HCT116 (cell line): ENCODE data around the gene ABLIM1. TPM values are rescaled to one million over a fixed set of nuclear protein-coding genes. Genes with fewer than 3 reads are reported as not detected.

ENCODE experiments used
- ATAC-seq: fragments of 200-7000 bp; cut with Tn5 transposase; 2 replicates; pipeline ENCODE4 v1.9.1; 2020; ENCODE audit warnings: mild to moderate bottlenecking, moderate library complexity
- BruUV-seq: library from RNA; stranded (reverse); fragments of 400-500 nt; replicated peaks from 2 replicates; lab custom pipeline; 2021; lab: Mats Ljungman, UMichigan
- CTCF ChIA-PET: fragments of 300-600 bp; sonication (Branson Sonifier 250); formaldehyde crosslinking; loops from one replicate; lab custom pipeline; 2021; ENCODE audit warnings: antibody characterized with exemption; lab: Charles Lee
- POLR2A ChIA-PET: fragments of 300-600, 350-600 bp; sonication (Branson Sonifier 250); formaldehyde crosslinking; loops from one replicate; lab custom pipeline; 2021; ENCODE audit warnings: antibody characterized with exemption; lab: Charles Lee
- RAD21 ChIA-PET, 2 experiments: fragments of 300-600 bp; sonication (Branson Sonifier 250); formaldehyde crosslinking; loops; one replicate each; lab custom pipeline; 2023; ENCODE audit warnings: low total read pairs in 2 of 2; ENCODE audit not compliant: uncharacterized antibody in 2 of 2, unreplicated experiment in 2 of 2, low non-redundant PET in 1 of 2; lab: Charles Lee
- DNase-seq: peaks from one replicate; pipeline ENCODE4 v3.0.0-alpha.2; 2010; ENCODE audit warnings: low read depth, low spot score
- H2AFZ ChIP-seq: fragments of 200-600 bp; shearing (Covaris generic), sonication (generic); 2 replicates; pipeline ENCODE4 v1.6.1; 2017; ENCODE audit warnings: low read depth, mixed run types, mixed read lengths, antibody characterized with exemption, low read length; ENCODE audit not compliant: poor library complexity, severe bottlenecking
- H3K27ac ChIP-seq: 2 replicates; pipeline ENCODE4 v1.5.1; 2012; ENCODE audit warnings: low read depth, low read length
- H3K27me3 ChIP-seq: fragments of 200-600 bp; sonication (generic); 2 replicates; pipeline ENCODE4 v1.6.1; 2016; ENCODE audit warnings: mixed run types, low read length, mixed read lengths; ENCODE audit not compliant: insufficient read depth
- H3K36me3 ChIP-seq, 2 experiments: fragments of 200-500 bp in 1 of 2; fragments of 200-600 bp in 1 of 2; sonication (Bioruptor generic) in 1 of 2; sonication (generic) in 1 of 2; 2 replicates each; pipeline versions ENCODE4 v1.5.1 to v1.6.1; 2014 to 2016; ENCODE audit warnings: low read length in 2 of 2, inconsistent platforms in 1 of 2, mixed read lengths in 1 of 2, mixed run types in 1 of 2; ENCODE audit not compliant: insufficient read depth in 2 of 2, control insufficient read depth in 1 of 2
- H3K4me1 ChIP-seq, 2 experiments: fragments of 200-600 bp in 1 of 2; sonication (generic) in 1 of 2; 2 replicates each; pipeline versions ENCODE4 v1.5.1 to v1.6.1; 2012 to 2017; ENCODE audit warnings: low read length in 2 of 2, inconsistent platforms in 1 of 2, mild to moderate bottlenecking in 1 of 2, mixed read lengths in 1 of 2, mixed run types in 1 of 2, moderate library complexity in 1 of 2; ENCODE audit not compliant: insufficient read depth in 2 of 2, control insufficient read depth in 1 of 2
- H3K4me2 ChIP-seq: fragments of 200-600 bp; sonication (generic); 2 replicates; pipeline ENCODE4 v1.6.1; 2017; ENCODE audit warnings: mixed run types, low read length, mixed read lengths
- H3K4me3 ChIP-seq, 2 experiments: fragments of 200-600 bp in 1 of 2; sonication (generic) in 1 of 2; replicated peaks in 1 of 2; 2 replicates each; pipeline ENCODE4 v1.5.1; 2011 to 2016; ENCODE audit warnings: low read length in 2 of 2, control low read depth in 1 of 2, low read depth in 1 of 2, mild to moderate bottlenecking in 1 of 2, mixed read lengths in 1 of 2, mixed run types in 1 of 2
- H3K79me2 ChIP-seq: fragments of 200-600 bp; sonication (generic); 2 replicates; pipeline ENCODE4 v1.6.1; 2017; ENCODE audit warnings: mild to moderate bottlenecking, mixed run types, low read length, moderate library complexity, mixed read lengths; ENCODE audit not compliant: insufficient read depth
- H3K9ac ChIP-seq: fragments of 200-600 bp; sonication (generic); 2 replicates; pipeline ENCODE4 v1.6.1; 2016; ENCODE audit warnings: low read length, mixed read lengths
- H3K9me2 ChIP-seq: fragments of 200-600 bp; sonication (generic), shearing (Covaris generic); 2 replicates; pipeline ENCODE4 v1.6.1; 2017; ENCODE audit warnings: mixed run types, mild to moderate bottlenecking, moderate library complexity; ENCODE audit not compliant: insufficient read depth
- H3K9me3 ChIP-seq, 2 experiments: fragments of 200-500 bp in 1 of 2; fragments of 200-600 bp in 1 of 2; sonication (Bioruptor generic) in 1 of 2; sonication (generic) in 1 of 2; 2 replicates each; pipeline ENCODE4 v1.6.1; 2014 to 2017; ENCODE audit warnings: low read length in 2 of 2, mixed read lengths in 2 of 2, inconsistent platforms in 1 of 2, low read depth in 1 of 2, mild to moderate bottlenecking in 1 of 2, mixed run types in 1 of 2, moderate library complexity in 1 of 2; ENCODE audit not compliant: control insufficient read depth in 1 of 2, insufficient read depth in 1 of 2
- H4K20me1 ChIP-seq: fragments of 200-600 bp; sonication (generic), shearing (Covaris generic); 2 replicates; pipeline ENCODE4 v1.6.1; 2017; ENCODE audit warnings: mixed run types, mild to moderate bottlenecking, moderate library complexity; ENCODE audit not compliant: insufficient read depth
- CEBPB ChIP-seq: IDR thresholded peaks from 2 replicates; pipeline ENCODE4 v1.6.1; 2012; ENCODE audit warnings: low read depth
- RAD21 ChIP-seq: IDR thresholded peaks from 2 replicates; pipeline ENCODE4 v1.6.1; 2012; ENCODE audit warnings: low read depth, mild to moderate bottlenecking
- SIN3A ChIP-seq: IDR thresholded peaks from 2 replicates; pipeline ENCODE4 v1.6.1; 2012; ENCODE audit warnings: low read depth
- YY1 ChIP-seq: IDR thresholded peaks from 2 replicates; pipeline ENCODE4 v1.6.1; 2011; ENCODE audit warnings: low read length, low read depth, moderate library complexity, mild to moderate bottlenecking; ENCODE audit not compliant: insufficient replicate concordance; ENCODE audit errors: extremely low read depth
- intact Hi-C: fragments of 100-400 bp; cut with micrococcal nuclease; formaldehyde crosslinking; loops from 2 replicates; pipeline ENCODE4 v1.10.0; 2022
- total RNA-seq: library from RNA; stranded (reverse); gene quantifications from one replicate; pipeline ENCODE4 v1.2.1, GENCODE V29; 2021; ENCODE audit not compliant: unreplicated experiment
- TF ChIP-seq, protein P1 (sequence below): IDR thresholded peaks from 2 replicates; pipeline ENCODE4 v1.6.1; 2012; ENCODE audit warnings: low read depth
- TF ChIP-seq, protein P2 (sequence below): IDR thresholded peaks from 2 replicates; pipeline ENCODE4 v1.6.1; 2012

Gene ABLIM1
- total RNA-seq, 1 experiment from 2014 or later, result 96.2 TPM

GRCh38 chr10:114445332-114445731 lies 212.7 kb downstream of the ABLIM1 start (continued):
- no peak for TF ChIP-seq CEBPB

GRCh38 chr10:114444819-114445218 lies 213.3 kb downstream of the ABLIM1 start:
- Histone ChIP-seq H3K27ac (no peak overlapping the region), H3K4me2 (no peak overlapping the region), H3K36me3 (peaks cover 2 to 15% of the 10 kb centered on the region in 2 experiments; a peak in 2 of 4 replicates), H3K9me2 (no peaks in the 10 kb centered on the region), H3K4me1 (no peaks in the 10 kb centered on the region)
- no TSS peak for BruUV-seq
- no peak for TF ChIP-seq SIN3A
- TF ChIP-seq YY1, result no peak
- TF ChIP-seq, protein P1, sequence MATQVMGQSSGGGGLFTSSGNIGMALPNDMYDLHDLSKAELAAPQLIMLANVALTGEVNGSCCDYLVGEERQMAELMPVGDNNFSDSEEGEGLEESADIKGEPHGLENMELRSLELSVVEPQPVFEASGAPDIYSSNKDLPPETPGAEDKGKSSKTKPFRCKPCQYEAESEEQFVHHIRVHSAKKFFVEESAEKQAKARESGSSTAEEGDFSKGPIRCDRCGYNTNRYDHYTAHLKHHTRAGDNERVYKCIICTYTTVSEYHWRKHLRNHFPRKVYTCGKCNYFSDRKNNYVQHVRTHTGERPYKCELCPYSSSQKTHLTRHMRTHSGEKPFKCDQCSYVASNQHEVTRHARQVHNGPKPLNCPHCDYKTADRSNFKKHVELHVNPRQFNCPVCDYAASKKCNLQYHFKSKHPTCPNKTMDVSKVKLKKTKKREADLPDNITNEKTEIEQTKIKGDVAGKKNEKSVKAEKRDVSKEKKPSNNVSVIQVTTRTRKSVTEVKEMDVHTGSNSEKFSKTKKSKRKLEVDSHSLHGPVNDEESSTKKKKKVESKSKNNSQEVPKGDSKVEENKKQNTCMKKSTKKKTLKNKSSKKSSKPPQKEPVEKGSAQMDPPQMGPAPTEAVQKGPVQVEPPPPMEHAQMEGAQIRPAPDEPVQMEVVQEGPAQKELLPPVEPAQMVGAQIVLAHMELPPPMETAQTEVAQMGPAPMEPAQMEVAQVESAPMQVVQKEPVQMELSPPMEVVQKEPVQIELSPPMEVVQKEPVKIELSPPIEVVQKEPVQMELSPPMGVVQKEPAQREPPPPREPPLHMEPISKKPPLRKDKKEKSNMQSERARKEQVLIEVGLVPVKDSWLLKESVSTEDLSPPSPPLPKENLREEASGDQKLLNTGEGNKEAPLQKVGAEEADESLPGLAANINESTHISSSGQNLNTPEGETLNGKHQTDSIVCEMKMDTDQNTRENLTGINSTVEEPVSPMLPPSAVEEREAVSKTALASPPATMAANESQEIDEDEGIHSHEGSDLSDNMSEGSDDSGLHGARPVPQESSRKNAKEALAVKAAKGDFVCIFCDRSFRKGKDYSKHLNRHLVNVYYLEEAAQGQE, result no peak
- TF ChIP-seq RAD21, result peak; percentile 14; the same call in 1 of the 2 replicates
- TF ChIP-seq, protein P2, sequence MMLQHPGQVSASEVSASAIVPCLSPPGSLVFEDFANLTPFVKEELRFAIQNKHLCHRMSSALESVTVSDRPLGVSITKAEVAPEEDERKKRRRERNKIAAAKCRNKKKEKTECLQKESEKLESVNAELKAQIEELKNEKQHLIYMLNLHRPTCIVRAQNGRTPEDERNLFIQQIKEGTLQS, result no peak
- TF ChIP-seq, all 23 proteins: peak for 1
- ChIA-PET POLR2A (no interaction called here), CTCF (no interaction called here), RAD21 (no interaction called here)
- Histone ChIP-seq H2AFZ (no peak overlapping the region), H3K79me2 (no peaks in the 10 kb centered on the region), H3K9ac (no peak overlapping the region), H3K27me3 (no peaks in the 10 kb centered on the region), H3K4me3 (no peak overlapping the region), H3K9me3 (no peaks in the 10 kb centered on the region), H4K20me1 (no peaks in the 10 kb centered on the region)
- ATAC-seq (no peak), DNase-seq (no peak)
- intact Hi-C loops, result loop anchor here (5.0 kb wide), 1 partner anchor 643 kb away; no protein-coding TSS in a partner anchor
